ENCODE measurements around the gene TPM2.

- TF ChIP-seq POLR2A (IDR thresholded peaks at IDR 0.05; ENCODE audit: low read depth, low read length) (no peak), POU2F2 (IDR thresholded peaks at IDR 0.05; ENCODE audit: low read depth, low read length) (no peak)
Measured at GRCh38 chr9:35688558-35689541, 875 bp downstream of the TPM2 start.
